NCI-H524 treated with DMSO at 0.1 percent for 48 hours (cell line): ENCODE data around the gene HEXIM1.
"Not testable (repeated sequence)": the region's sequence is repeated elsewhere in the genome, so short reads cannot be mapped to it uniquely, and the experiment has no call there.

ENCODE experiments used
- DNase-seq: peaks from one replicate; lab custom pipeline; 2025; lab: John Stamatoyannopoulos, UW

HEXIM1 gene

DNA sequence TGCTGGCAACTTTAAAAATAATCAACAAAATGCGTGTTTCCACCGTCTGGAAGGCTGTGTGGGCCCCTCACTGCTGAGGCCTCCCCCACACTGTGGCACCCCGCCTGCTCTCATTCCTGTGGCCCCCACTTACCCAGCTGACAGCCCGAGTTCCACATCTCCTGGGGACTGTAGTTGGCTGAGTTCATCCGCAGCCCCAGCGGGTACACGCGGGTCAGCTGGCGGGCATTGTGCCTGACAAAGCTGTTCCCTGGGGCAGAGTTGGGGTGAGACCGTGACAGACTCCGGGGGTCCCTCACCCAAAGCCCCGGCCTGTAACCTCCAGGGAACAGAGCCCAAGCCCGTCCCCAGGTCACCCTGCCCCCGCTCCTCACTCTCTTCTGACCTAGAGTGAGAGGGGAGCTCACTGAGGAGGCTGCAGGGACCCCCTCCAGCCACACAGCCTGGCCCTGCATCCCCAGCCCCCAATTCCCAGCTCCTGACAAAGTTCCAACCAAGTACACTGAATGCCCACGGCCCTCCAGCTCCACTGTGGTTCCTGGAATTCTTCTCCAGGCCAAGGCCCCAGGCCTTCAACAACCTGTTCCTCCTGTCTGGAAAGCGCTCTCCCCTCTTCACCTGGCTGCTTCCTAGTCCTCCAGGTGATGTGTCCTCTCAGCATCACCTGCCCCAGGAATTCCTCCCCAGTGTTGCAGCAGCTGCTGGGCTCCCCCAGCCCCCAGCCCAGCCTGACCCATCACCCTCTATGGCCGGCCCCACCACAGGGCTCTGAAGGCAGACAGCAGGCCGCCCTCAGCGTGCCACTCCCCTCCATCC is 34.0 kb upstream of the HEXIM1 start:
- DNase-seq: no peak

DNA sequence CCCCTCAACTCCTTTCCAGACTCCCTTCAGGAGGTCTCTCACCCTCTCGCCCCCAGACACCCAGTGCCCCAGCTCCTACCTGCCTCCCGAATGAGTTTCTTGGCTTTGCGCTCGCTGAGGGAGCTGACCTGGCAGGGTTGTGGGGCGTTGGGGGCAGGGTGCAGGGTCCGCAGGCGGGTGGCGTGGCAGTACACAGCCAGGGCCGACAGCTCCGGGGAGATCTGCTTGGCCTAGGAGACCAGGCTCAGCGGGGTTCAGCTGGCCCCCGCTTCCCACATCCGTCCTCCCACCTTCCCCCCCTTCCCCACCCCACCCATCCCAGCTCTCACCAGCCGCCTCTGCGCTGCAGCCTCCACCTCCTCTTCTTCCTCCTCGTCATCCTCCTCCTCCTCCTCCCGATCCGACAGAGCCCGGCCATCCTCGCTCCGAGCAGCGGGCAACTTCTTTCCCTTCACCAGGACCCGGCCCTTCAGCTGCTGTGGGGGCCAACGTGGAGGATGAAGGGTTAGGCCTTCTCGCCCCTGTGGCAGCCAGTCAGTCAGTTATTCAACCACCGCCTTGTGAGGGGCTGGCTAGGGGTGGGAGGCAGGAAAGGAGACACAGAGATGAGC is 33.2 kb upstream of the HEXIM1 start:
- DNase-seq: no peak

DNA sequence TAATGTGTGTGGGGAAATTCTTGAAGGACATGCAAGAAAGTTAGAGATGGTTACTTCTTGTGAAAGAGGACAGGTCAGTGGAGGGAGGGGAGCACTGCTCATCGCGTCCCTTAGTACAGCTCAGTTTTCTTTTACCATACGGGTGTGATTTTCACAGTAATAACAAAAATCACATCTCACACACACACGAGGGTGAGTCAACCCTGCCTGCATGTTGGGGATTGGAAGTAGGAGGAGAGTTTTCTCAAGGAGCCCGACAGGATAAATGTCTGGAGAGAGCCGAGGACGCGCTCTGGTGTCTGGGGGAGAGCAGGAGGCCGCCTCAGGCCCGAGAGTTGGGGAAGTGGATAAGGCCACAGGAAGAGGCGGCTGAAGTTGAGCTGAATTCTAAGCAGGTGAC is 32.4 kb upstream of the HEXIM1 start:
- no peak for DNase-seq

DNA sequence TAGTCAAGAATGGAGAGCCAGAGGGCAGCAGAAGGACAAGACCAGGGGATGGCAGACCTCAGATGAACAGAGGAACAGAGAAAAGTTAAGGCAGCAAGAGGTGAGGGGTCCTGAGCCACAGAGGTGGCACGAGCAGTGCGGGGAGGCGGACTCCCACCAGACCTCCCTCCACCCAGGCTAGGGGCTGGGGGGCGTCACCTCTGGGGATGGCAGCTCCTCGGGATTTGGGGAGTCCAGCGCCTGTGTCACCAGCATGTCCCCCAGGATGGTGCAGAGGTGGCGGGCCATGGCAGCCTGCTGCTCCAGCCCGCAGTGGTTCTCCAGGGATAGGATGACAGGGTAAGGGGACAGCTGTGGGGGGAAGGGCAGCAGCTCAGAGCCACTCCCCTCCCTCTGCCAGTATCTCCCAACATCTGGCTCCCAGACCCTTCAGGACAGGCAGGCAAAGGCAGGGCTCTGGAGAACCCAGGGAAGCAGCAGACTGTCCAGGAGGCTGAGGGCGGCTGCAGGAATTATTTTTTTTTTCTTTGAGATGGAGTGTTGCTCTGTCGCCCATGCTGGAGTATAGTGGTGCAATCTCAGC is 31.8 kb upstream of the HEXIM1 start:
- peak; percentile 58 for DNase-seq

DNA sequence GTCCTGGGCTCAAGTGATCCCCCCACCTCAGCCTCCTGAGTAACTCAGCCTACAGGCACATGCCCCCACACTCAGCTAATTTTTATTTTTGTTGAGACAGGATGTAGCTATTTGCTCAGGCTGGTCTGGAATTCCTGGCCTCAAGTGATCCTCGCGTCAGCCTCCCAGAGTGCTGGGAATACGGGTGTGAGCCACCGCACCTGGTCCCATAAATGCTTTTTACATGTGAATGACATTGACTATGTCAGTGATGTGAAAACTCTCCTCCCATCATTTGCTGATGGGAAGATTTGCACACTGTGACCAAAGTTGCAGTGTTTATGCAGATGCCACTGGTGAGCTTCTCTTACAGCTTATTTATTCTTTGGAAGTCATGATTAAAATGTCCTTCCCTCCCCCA is 30.9 kb upstream of the HEXIM1 start:
- no peak for DNase-seq

DNA sequence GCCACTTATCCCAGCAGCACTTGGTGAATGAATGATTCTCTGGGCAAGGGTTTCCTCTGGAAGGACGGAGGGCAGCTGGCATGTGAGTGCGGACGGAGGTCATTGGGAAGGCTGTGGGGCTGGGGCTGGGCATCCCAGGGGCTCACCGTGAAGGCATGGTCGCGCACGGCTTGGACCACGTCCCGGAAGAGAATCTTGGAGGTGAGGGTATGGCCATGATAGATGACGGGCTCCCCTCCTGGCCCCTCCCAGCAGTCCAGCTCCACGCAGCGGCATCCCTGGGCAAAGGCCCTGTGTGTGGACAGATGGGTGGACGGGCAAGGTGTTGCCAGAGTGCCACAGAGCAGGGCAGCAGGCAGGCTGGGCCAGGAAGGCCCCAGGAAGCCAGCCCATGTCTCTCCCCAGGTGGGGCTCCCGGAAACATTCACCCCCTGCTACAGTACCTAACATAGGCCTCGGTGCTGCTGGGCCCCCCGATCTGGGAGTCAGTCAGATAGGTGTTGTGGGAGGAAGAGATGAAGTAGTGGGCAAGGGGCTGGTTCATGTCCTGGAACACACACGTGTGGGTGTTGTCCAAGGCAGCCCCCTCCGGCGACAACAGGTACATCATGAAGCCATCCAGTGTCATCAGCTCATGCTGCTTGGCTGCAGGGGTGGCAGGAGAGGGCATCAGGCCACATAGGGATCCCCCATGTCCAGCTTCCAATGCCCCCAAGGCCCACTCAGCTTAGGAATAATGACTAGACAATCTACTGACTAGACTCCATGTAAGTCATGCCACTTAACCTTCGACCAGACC is 30.2 kb upstream of the HEXIM1 start:
- DNase-seq: no peak

DNA sequence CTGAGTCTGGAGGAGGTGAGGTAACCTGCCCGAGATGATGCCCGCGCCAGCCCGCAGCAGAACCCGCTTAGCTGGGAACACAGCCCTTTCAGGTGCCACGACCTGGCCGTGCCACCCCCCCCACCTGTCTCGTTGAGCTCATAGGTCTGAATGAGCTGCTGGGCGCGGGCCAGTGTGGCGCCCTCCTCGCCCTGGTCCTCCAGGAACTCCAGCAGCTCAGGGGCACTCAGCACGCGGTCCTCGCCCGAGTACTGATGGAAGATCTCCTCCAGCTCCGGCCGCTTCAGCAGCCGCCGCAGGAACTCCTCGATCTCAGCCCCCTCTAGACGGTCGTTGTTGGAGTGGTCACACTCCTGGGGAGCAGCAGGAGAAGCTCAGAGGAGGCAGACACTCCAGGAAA is 29.6 kb upstream of the HEXIM1 start:
- no peak for DNase-seq

DNA sequence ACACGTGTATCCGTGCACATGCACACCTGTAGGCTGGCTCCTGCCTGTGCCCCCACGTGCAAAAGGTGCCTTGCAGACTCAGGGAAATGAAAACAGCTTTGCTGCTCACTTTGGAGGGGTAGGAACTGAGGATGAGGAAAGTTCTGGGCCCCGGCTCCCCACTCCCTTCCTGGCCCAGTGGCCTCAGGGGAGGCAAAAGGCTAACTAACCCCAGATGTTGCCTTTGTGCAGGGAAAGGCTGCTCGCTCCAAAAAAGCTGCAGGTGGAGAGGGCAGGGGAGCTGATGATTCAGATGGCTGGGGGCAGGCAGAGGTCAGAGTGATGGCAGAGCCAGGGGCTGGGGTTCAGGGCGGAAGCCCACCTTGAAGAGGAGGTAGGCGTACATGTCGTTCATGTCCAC is 28.3 kb upstream of the HEXIM1 start:
- no peak for DNase-seq

DNA sequence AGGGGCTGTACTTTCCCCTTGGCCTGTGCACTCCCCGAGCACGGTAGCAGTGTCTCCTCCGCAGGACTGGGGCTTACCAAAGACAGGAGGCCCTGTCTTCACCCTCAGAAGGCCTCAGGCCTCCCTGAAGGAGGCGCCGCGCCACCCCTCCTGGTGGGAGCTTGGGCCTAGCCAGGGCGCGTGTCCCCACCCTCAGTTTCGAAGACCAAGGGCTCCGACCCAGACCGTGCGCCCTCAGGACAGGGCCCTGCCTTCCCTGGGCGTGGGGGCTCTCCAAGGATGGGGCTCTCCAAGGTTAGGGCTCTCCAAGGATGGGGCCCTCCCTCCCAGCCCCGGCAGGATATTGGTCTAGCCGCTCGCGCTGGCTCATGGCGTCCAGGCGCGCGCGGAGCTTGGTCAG is 27.7 kb upstream of the HEXIM1 start:
- no peak for DNase-seq

DNA sequence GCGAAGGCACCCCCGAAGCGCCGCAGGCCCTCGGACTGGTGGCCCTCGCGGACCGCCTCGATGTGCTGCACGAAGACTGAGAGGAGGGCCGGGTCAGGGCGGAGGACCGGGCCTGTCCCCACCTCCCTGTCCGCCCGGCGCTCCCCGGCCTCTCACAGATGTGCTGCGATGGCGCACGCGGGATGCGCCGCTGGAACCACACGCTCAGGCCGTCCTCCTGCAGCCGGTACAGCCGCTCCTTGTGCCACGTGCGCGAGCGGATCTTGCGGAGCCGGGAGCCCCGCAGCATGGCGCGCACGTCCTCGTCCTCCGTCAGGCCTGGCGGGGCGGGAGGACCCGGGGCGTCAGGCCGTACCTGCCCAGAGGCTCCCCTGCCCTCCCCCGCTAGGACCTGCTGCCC is 27.2 kb upstream of the HEXIM1 start:
- no peak for DNase-seq

DNA sequence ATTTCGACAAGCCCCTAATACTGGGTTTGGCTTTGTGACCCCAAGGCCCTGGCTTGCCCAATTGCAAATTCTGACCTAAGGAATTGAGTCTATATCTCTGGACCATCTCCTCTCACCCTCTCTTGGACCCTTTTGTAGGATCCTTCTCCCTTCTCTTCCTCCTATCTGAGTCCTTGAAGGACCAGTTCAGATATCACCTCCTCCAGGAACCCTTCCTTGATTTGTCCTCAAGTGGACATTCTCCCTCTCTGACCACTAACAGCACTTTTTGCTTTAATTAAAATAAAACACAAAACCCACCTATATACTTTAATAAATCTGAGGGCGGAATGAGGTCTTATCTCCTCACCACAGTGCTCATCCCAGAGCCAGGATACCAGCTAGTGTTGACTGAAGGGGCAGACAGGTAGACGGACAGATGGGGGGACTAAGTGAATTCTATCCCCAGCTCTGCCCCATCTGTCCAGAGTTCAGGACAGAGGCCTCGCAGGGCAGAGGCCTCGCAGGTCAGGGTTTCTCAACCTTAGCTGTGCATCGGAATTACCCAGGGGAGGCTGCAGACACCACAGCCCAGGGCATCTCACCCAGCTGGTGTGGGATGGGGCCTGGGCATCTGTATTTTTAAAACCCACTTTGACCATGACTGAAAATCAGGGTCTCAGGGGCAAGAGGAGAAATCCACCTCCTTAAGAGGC is 25.1 kb upstream of the HEXIM1 start:
- no peak for DNase-seq

DNA sequence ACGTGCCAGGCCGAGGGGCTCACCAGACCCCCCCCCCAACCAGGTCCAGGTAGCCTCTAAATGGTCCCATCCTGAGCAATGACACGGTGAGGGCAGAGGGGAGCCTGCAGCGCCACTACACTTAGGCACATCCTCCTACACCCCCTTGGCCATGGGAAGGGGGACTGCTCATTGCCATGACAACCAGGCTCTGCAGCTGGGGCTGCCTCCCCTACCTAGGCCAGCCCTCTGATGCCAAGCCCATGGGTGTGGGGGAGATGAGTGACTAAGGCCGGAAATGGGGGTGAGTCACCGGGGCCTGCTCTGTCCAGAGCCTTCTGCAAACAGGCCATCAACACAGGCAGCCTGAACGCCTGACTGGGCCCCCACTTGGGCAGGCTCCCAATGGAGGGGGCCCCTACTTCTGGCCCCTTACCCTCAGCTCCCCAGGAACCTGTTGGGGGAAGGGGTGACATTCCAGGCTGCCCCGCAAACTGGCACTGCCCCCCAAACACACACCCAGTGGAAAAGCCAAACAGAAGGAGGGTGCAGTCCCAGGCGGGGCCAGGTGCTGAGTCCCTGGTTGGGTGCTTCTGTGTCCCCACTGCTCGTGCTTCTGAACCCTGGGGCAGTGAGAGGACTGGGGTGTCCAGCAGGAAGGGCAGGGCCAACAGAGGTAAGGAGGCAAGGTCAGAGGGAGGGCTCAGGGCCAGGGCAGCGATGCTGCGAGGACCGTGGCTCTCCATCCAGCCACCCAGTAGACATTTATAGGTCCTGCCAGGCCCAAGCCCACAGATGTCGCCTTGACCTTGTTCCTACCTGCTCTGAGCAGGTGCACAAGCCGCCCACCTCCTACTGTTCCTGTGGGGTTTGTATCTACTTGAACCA is 24.1 kb upstream of the HEXIM1 start:
- DNase-seq: no peak

DNA sequence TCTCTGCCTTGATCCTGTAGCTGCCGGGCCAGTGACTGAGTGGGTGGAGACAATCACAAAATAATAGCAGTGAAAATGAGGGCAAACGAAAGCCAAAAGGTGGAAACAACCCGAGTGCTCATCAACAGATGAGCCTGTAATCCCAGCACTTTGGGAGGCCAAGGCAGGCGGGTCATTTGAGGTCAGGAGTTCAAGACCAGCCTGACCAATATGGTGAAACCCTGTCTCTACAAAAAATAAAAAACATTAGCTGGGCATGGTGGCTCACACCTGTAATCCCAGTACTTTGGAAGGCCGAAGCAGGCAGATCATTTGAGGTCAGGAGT is 23.5 kb upstream of the HEXIM1 start:
- not testable (repeated sequence) for DNase-seq

DNA sequence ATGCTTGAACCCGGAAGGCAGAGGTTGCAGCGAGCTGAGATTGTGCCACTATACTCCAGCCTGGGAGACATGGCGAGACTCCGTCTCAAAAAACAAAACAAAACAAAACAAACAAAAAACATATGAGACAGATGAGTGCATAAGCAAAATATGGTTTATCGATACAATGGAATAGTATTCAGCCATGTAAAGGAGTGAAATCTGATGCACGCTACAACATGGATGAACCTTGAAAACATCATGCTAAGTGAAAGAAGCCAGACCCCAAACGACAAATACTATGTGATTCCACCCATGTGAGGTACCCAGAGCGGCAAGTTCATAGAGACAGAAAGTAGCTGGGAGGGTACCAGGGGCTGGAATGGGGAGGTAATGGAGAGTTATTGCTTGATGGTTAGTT is 22.8 kb upstream of the HEXIM1 start:
- DNase-seq: no peak

DNA sequence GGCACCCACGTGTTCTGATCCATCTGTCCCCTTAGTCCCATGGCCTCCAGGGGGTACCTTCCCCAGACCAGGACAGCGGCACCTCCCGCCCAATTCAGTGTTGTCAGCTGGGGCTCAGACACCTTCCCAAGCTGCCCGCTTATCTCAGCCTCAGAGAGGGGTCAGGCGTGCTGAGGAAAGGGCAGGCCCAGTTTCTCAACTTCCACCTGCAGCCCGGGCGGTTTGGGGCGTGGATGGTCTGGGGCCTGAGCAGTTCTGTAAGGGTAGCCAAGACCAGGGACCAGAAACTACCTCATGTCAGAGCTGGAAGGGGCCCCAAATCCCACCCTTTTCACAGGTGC is 21.1 kb upstream of the HEXIM1 start:
- DNase-seq: no peak

DNA sequence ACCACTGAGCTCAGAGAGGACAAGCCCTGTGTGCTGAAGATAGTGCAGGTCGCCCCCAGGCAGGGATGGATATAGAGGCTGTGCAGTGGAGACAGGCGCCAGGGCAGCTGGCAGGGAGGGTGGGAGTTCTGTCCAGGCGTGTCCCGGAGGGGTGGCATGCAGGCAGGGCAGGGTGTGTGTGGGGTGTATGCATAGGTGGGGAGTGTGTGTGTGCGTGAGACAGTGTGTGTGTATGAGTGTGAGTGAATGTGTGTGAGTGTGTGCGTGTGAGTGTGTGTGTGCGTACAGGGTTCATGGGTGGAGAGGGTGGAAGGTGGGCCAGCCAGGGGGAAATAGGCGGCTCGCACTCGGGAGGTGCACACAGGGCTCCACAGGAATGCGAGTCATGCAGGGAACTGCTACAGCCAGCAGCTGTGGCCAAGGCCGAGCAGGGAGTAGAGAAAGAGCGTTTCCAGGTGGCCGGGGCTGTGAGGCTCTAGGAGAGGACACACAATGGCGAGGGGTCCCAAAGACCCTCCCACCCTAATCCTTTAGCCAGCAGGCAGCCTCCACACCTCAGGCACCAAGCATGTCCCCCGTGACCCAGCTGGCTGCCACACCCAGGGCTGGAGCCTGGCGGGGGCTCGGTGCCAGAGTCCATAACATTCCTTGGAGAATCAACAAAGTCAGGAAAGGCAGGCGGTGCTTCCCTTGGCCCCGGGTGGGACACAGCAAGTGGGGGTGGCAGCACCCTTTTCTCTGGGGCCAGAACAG is 20.6 kb upstream of the HEXIM1 start:
- DNase-seq: no peak

DNA sequence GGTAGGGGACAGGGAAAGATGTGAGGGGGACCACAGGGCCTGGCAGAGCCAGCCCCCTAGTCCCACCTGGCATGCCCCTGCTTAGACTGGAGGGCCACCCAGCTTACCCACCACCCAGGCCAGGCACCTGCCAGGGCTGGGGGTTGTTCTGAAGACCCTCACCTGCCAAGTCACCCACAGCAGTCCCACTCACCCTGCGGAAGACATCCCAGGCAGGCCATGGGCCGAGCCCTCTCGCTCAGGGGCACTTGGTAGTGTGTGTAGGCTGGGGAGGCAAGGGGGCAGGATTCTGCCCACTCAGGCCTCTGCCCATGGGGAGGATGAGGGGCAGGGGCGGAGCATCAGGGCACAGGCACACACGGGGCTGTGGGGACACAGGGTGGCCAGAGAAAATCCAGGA is 19.9 kb upstream of the HEXIM1 start:
- no peak for DNase-seq

DNA sequence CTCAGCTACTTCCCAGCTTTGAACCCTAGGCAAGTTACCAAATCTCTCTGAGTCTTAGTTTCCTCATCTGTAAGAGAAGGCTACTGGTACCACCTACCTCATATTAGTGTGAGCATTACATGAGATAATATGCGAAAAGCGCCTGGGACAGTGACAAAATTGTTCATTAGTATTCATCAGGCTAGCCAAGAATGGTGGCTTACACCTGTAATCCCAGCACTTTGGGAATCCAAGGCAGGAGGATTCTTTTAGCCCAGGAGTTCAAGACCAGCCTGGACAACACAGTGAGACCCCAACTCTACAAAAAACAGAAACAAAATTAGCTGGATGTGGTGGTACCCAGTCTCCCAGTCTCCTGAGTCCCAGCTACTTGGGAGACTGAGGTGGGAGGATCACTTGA is 19.3 kb upstream of the HEXIM1 start:
- no peak for DNase-seq

DNA sequence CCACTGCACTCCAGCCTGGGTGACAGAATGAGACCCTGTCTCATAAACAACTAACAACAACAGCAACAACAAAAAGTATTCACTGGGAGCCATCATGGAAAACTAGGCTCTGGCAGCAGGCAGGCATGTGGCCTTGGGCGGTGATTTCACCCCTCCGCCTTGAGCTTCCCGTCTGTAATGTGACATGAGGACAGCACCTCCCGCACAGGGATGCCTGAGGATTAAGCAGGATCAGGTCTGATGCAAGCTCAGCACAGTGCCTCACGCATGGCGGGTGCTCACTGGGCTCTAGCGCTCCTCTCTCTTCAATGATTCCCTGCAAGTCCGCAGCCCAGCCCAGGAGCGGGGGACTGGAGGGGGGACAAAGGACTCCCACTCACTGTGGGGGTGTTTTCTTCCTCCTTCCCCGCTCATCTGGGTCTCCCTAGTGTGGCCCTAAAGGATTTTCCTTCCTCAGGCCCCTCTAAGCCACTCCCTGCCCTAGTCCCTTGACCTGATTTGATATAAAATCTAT is 18.8 kb upstream of the HEXIM1 start:
- DNase-seq: peak; percentile 42

DNA sequence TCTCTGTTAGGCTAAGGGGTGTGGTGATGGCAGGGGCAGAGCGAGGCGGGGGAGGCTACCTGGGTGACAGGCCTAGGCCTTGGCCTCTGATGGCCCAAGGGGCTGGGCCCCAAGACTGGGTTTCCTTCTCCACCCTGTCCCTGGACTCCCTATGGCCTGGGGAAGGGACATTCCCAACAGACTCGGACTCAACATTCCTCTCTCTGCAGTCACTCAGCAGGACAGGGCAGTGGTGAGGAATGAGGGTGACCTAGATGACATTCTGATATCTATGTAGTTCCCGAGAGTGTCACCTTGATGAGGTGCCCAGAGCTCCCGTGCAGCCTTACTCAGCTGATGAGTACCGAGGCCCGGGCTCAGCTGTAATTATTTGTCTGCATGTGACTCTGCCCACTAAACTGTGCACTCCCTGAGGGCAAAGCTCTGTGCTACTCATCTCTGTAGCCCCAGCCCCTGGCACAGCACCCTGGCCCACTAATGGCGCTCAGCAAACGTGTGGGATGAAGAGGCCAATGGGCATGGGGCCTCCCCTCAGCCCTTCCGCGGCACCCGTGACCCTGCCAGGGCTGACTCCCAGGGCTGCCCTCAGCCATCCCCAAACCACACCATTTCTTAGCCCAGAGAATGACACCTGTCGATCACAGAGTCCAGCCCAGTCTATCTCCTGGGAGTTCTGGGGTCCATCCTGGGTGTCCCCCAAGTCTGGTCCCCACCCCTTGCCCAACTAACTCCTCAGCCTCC is 18.2 kb upstream of the HEXIM1 start:
- DNase-seq: no peak
